ENCODE results near the gene LMNB1.
"Not testable (repeated sequence)": the region's sequence is repeated elsewhere in the genome, so short reads cannot be mapped to it uniquely, and the experiment has no call there.

Gene LMNB1

DNA sequence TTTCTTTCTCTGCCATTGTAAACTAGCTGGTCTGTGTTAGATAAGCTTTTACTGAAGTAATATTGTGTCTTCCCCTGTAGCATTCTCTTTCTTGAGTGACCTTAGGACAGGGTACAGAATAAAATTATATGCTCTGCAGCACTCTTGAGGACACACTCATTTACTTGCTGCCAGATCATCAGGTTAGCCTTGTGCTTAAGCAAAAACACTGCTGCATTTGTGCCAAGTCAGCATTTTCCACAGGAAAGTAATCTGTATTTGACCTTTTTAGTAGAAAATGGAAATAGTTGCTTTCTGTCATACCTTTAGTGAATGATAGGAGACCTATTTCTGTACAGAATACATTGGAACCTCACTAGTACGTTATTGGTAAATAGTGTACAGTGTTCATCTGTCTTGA is 54.2 kb downstream of the LMNB1 start:
- Mint-ChIP-seq H3K9me3 (no peaks in the 10 kb centered on the region), H3K27me3 (no peaks in the 10 kb centered on the region), H3K36me3 (ENCODE audit: low read depth) (peaks cover 76% of the 10 kb centered on the region), H3K4me3 (no peak overlapping the region), H3K4me1 (ENCODE audit: low read depth) (peaks cover 8% of the 10 kb centered on the region), H3K27ac (no peak overlapping the region)

DNA sequence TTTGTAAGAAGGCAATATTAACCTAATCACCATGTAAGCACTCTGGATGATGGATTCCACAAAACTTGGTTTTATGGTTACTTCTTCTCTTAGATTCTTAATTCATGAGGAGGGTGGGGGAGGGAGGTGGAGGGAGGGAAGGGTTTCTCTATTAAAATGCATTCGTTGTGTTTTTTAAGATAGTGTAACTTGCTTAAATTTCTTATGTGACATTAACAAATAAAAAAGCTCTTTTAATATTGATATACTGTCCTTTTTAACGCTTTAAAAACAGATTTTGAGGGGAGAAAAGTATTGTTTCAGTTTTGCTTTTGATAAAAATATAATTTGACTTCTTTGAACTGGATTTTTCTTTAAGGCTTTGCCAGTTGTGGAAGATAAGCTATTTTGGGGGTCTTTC is 59.8 kb downstream of the LMNB1 start:
- Mint-ChIP-seq H3K36me3 (ENCODE audit: low read depth) (peaks cover 55% of the 10 kb centered on the region), H3K4me3 (no peak overlapping the region), H3K27ac (no peak overlapping the region), H3K9me3 (no peaks in the 10 kb centered on the region), H3K27me3 (no peaks in the 10 kb centered on the region), H3K4me1 (ENCODE audit: low read depth) (no peaks in the 10 kb centered on the region)

DNA sequence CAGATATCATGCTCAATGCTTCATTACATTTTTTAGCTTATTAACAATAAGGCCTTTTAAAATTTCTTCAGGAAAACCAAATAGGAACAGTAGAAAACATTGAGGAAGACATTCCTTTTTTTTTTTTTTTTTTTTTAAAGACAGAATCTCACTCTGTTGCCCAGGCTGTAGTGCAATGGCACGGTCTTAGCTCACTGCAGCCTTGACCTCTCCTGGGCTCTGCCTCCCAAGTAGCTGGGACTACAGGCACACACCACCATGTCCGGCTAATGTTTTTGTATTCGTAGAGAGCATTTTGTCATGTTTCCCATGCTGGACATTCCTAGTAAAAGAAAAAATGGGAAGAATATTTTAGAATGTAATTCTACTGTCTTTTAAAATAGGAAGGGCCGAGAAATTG is 60.3 kb downstream of the LMNB1 start:
- peaks cover 55% of the 10 kb centered on the region for H3K36me3 Mint-ChIP-seq (ENCODE audit: low read depth)

DNA sequence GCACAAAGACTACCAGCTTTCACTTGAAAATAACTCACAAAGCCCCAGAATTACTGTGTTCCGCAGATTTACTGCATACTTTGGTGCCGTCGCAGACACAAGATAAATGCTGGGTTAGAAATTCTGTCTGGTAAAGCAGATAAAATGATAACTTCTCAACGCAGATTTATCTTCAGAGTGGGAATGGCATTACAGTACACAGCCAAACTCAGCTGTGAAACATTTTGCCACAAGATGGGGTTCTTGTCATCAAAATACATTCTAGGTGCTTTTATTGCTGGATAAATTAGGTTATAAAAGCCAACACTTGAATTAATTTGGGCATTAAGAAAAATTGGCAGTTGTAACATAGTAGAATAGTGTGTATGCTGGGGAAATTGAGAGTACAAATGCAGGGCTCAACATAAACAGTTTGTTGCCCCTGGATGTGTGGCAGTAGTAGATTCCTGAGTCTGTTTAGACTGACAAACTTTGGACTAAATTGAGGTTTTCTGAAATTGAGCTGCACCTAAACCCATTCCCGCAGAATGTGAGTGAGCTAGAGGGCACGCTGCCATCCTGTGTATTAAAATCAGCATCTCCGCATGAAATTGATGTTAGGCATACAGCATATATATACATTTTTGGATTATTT is 61.1 kb downstream of the LMNB1 start:
- Mint-ChIP-seq H3K27ac (no peak overlapping the region), H3K4me3 (no peak overlapping the region), H3K27me3 (no peaks in the 10 kb centered on the region), H3K36me3 (ENCODE audit: low read depth) (peaks cover 55% of the 10 kb centered on the region), H3K9me3 (no peaks in the 10 kb centered on the region), H3K4me1 (ENCODE audit: low read depth) (no peaks in the 10 kb centered on the region)

More for the DNA sequence above, 60.3 kb downstream of the LMNB1 start:
- H3K4me1 Mint-ChIP-seq (ENCODE audit: low read depth): no peaks in the 10 kb centered on the region
- no peaks in the 10 kb centered on the region for H3K27me3 Mint-ChIP-seq
- H3K27ac Mint-ChIP-seq: no peak overlapping the region
- no peaks in the 10 kb centered on the region for H3K9me3 Mint-ChIP-seq
- no peak overlapping the region for H3K4me3 Mint-ChIP-seq

DNA sequence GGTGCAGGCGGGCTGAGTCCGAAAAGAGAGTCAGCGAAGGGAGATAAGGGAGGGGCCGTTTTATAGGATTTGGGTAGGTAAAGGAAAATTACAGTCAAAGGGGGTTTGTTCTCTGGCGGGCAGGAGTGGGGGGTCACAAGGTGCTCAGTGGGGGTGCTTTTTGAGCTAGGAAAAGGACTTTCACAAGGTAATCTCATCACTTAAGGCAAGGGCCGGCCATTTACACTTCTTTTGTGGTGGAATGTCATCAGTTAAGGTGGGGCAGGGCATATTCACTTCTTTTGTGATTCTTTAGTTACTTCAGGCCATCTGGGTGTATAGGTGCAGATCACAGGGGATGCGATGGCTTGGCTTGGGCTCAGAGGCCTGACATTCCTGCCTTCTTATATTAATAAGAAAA is 62.5 kb downstream of the LMNB1 start:
- not testable (repeated sequence) for H3K27me3 Mint-ChIP-seq

DNA sequence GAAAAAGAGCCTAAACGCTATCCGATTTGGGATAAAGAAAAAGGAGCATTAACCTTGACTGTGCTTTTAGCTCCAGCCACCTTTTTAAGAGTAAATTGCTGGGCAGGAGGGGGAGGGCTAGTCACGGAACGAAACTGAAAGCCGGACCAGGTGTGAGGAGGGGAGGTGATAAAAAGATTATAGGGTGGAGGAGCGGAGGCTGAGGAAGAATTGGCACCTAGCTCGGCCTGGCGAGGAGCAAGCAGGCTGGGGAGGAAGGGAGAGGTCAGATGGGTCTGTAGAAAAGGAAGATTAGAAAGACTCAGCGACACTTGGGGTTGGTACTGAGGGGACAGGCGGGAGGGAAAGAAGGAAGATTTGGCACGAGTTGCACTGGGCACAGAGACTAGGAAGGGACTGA is 66.4 kb downstream of the LMNB1 start:
- Mint-ChIP-seq H3K36me3 (ENCODE audit: low read depth) (peaks cover 10% of the 10 kb centered on the region), H3K4me1 (ENCODE audit: low read depth) (peaks cover 28% of the 10 kb centered on the region)
- H3K4me3 Mint-ChIP-seq, H3K27me3 Mint-ChIP-seq, H3K9me3 Mint-ChIP-seq, H3K27ac Mint-ChIP-seq: not testable (repeated sequence)

More for the DNA sequence above, 62.5 kb downstream of the LMNB1 start:
- H3K4me1 Mint-ChIP-seq (ENCODE audit: low read depth); H3K9me3 Mint-ChIP-seq; H3K27ac Mint-ChIP-seq; H3K4me3 Mint-ChIP-seq: not testable (repeated sequence)
- H3K36me3 Mint-ChIP-seq (ENCODE audit: low read depth): peaks cover 42% of the 10 kb centered on the region

DNA sequence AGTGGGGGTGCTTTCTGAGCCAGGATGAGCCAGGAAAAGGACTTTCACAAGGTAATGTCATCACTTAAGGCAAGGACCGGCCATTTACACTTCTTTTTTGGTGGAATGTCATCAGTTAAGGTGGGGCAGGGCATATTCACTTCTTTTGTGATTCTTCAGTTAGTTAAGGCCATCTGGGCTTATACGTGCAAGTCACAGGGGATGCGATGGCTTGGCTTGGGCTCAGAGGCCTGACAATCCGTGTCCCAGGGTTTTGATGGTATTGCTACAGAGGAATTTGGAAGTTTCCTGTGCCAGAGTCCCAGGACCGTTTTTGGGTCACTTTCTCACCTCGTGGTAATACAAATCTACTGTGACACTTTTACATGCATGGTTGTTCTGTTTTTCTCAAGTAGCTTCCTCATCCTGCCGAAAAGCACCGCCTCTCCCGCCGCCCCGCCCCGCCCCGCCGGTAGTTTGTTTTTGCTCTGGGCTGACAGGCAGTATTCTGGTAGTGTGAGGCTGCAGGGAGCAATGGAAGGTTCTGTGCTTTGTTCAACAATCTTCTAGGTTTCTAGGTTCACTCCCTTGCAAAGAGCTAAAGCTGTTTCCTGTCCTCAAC is 68.6 kb downstream of the LMNB1 start:
- not testable (repeated sequence) for H3K4me3 Mint-ChIP-seq; H3K36me3 Mint-ChIP-seq (ENCODE audit: low read depth); H3K9me3 Mint-ChIP-seq; H3K27me3 Mint-ChIP-seq
- Mint-ChIP-seq H3K27ac (peak overlapping the region; percentile 15), H3K4me1 (ENCODE audit: low read depth) (peaks cover 33% of the 10 kb centered on the region)

DNA sequence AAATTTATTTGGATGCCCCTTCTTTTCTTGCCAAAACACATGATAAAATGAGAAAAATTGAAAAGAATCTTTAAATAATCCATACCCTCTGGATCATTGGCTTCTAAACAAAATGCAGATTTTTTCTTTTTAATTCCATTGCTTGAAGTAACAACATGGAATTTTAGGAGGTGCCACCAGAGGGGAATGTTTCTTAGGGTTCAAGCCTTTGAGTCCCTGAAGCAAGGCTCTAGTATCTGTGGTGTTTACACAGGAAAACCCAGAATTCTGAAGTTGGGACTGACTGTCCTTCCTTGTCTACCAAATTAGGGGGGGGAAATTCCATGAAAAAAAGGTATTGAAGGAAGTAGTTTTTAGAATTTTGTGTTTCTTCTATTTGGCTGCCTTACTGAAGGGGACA is 69.4 kb downstream of the LMNB1 start:
- no peaks in the 10 kb centered on the region for H3K27me3 Mint-ChIP-seq
- H3K4me1 Mint-ChIP-seq (ENCODE audit: low read depth): peaks cover 34% of the 10 kb centered on the region
- no peak overlapping the region for H3K27ac Mint-ChIP-seq
- H3K4me3 Mint-ChIP-seq: no peak overlapping the region
- H3K9me3 Mint-ChIP-seq: no peaks in the 10 kb centered on the region
- H3K36me3 Mint-ChIP-seq (ENCODE audit: low read depth): no peaks in the 10 kb centered on the region

- H3K9me3 Mint-ChIP-seq: no peaks in the 10 kb centered on the region
- H3K36me3 Mint-ChIP-seq (ENCODE audit: low read depth): no peaks in the 10 kb centered on the region
- H3K27ac Mint-ChIP-seq: no peak overlapping the region
- peaks cover 40% of the 10 kb centered on the region for H3K4me1 Mint-ChIP-seq (ENCODE audit: low read depth)
- H3K4me3 Mint-ChIP-seq: no peak overlapping the region
- no peaks in the 10 kb centered on the region for H3K27me3 Mint-ChIP-seq
Measured at GRCh38 chr5:126846744-126847455, 70.0 kb downstream of the LMNB1 start.

DNA sequence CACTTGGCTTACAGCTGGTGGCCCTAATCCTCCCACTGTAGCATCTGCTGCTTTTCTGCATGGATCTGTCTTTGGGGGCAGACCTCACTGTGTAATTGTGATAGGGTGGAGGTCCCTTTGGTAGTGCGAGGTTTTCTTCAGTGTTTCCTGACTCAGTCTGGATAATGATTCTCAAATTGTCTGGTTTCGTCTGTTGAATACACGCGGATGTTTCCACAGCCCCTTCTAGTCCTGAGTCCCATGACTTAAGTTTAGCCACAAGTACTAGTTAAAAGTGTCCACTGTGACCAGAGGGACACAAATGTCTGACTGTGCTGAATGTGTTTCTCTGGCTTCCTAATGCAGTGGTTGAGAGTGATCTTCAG is 70.5 kb downstream of the LMNB1 start:
- no peaks in the 10 kb centered on the region for H3K27me3 Mint-ChIP-seq
- H3K4me1 Mint-ChIP-seq (ENCODE audit: low read depth): peaks cover 45% of the 10 kb centered on the region
- H3K27ac Mint-ChIP-seq: no peak overlapping the region
- H3K4me3 Mint-ChIP-seq: no peak overlapping the region
- H3K36me3 Mint-ChIP-seq (ENCODE audit: low read depth): no peaks in the 10 kb centered on the region
- no peaks in the 10 kb centered on the region for H3K9me3 Mint-ChIP-seq

- Mint-ChIP-seq H3K27ac (no peak overlapping the region), H3K27me3 (no peaks in the 10 kb centered on the region), H3K4me1 (ENCODE audit: low read depth) (peaks cover 49% of the 10 kb centered on the region), H3K4me3 (no peak overlapping the region), H3K9me3 (no peaks in the 10 kb centered on the region), H3K36me3 (ENCODE audit: low read depth) (no peaks in the 10 kb centered on the region)
Measured at GRCh38 chr5:126847826-126848251, 70.9 kb downstream of the LMNB1 start.

- Mint-ChIP-seq H3K4me1 (ENCODE audit: low read depth) (peaks cover 53% of the 10 kb centered on the region), H3K4me3 (no peak overlapping the region), H3K9me3 (no peaks in the 10 kb centered on the region), H3K27ac (no peak overlapping the region), H3K27me3 (no peaks in the 10 kb centered on the region), H3K36me3 (ENCODE audit: low read depth) (no peaks in the 10 kb centered on the region)
Measured at GRCh38 chr5:126848253-126848652, 71.3 kb downstream of the LMNB1 start.

GRCh38 chr5:126849101-126849678 is 72.3 kb downstream of the LMNB1 start:
- Mint-ChIP-seq H3K36me3 (ENCODE audit: low read depth) (peaks cover 7% of the 10 kb centered on the region), H3K27me3 (no peaks in the 10 kb centered on the region), H3K4me1 (ENCODE audit: low read depth) (peaks cover 63% of the 10 kb centered on the region), H3K27ac (no peak overlapping the region), H3K9me3 (no peaks in the 10 kb centered on the region), H3K4me3 (no peak overlapping the region)

DNA sequence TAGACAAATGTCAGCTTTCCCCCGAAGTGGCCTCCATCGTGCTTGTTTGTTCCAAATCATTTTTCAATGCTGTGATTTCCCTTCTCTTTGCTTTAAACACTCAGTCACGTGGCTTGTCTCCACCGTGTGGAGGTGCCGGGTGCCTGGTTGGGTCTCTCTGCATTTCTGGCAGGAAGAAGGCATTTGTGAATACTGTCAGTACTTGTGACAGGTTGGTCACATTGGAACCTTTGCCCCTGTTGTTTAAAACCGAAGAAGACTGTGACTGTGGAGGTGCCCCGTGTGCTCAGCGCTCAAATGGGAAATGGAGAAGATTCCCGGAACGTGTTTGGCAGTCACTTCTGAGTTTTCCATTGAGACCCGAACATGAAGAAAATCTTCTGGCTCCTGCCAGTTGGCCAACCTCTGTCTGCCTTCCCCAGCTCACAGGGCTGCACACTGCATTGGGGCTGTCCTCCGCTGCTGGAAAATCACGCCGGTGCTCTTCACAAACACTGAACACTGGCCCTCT is 74.6 kb downstream of the LMNB1 start:
- no peaks in the 10 kb centered on the region for H3K9me3 Mint-ChIP-seq

DNA sequence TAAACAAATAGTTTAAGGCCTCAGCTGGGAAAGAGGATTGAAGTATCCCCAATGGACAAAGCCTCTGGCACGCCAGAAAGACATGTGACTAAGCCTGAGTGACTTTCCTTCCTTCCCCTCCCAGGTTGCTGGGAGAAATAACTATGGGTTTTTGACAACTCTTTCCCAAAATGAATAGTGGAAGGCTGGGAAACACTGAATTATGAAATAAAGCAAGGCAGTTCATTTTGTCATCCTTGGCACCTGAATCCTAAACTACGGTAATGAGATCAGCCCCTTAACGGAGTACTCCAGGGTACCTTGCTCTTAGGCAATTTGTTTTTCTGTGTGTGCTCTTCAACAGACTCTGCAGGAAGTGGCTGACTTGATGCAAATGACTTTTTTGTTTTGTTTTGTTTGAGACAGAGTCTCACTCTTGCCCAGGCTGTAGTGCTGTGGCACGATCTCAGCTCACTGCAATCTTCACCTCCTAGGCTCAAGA is 75.2 kb downstream of the LMNB1 start:
- peaks cover 47% of the 10 kb centered on the region for H3K4me1 Mint-ChIP-seq (ENCODE audit: low read depth)

More for the DNA sequence above, 74.6 kb downstream of the LMNB1 start:
- H3K36me3 Mint-ChIP-seq (ENCODE audit: low read depth): peaks cover 17% of the 10 kb centered on the region
- H3K27me3 Mint-ChIP-seq: no peaks in the 10 kb centered on the region
- peaks cover 52% of the 10 kb centered on the region for H3K4me1 Mint-ChIP-seq (ENCODE audit: low read depth)
- no peak overlapping the region for H3K4me3 Mint-ChIP-seq
- H3K27ac Mint-ChIP-seq: no peak overlapping the region

More for the DNA sequence above, 75.2 kb downstream of the LMNB1 start:
- H3K36me3 Mint-ChIP-seq (ENCODE audit: low read depth): peaks cover 20% of the 10 kb centered on the region
- H3K4me3 Mint-ChIP-seq: peak overlapping the region; percentile 30
- H3K27me3 Mint-ChIP-seq: no peaks in the 10 kb centered on the region
- no peaks in the 10 kb centered on the region for H3K9me3 Mint-ChIP-seq
- no peak overlapping the region for H3K27ac Mint-ChIP-seq

All from stimulated activated naive CD8-positive, alpha-beta T cell treated with anti-CD3 and anti-CD28 coated beads, Interleukin-15, Interleukin-2, amounts not matched to agents 100 ng/mL and 50 ng/mL, for 24 hours (primary cell).